Heart right ventricle (tissue), 16 donors: ENCODE results near the gene ORC4. TPM values are rescaled to one million over a fixed set of nuclear protein-coding genes. Genes with fewer than 3 reads are reported as not detected.

Experiments used
- ATAC-seq, 8 donors: fragments of 200-7000 bp; cut with Tn5 transposase; one replicate each; pipeline ENCODE4 v1.9.1; 2020; ENCODE audit warnings: mild to moderate bottlenecking in 8 of 8, moderate library complexity in 8 of 8, moderate number of reproducible peaks in 1 of 8
- DNase-seq, 2 donors: peaks; one replicate each; pipeline ENCODE4 v3.0.0-alpha.2; 2020
- H3K27ac ChIP-seq, 10 donors: fragments of 200-600 bp; sonication (generic) in 2 of 10; one replicate each; pipeline versions ENCODE4 v1.5.0 to v1.8.0; 2020 to 2022; ENCODE audit warnings: mild to moderate bottlenecking in 3 of 10
- H3K27me3 ChIP-seq, 7 donors: fragments of 200-600 bp; one replicate each; pipeline ENCODE4 v1.8.0; 2021 to 2022; ENCODE audit warnings: mild to moderate bottlenecking in 2 of 7
- H3K36me3 ChIP-seq, 9 donors: fragments of 200-600 bp; sonication (generic) in 1 of 9; one replicate each; pipeline versions ENCODE4 v1.5.0 to v1.8.0; 2020 to 2022; ENCODE audit warnings: mild to moderate bottlenecking in 2 of 9
- H3K4me1 ChIP-seq, 9 donors: fragments of 200-600 bp; sonication (generic) in 1 of 9; one replicate each; pipeline versions ENCODE4 v1.5.0 to v1.8.0; 2020 to 2022; ENCODE audit warnings: mild to moderate bottlenecking in 4 of 9
- H3K4me3 ChIP-seq, 10 donors: fragments of 200-600 bp; sonication (generic) in 2 of 10; one replicate each; pipeline versions ENCODE4 v1.5.0 to v1.8.0; 2020 to 2022; ENCODE audit warnings: mild to moderate bottlenecking in 7 of 10, moderate library complexity in 2 of 10
- H3K9me3 ChIP-seq, 11 donors: fragments of 200-600 bp in 10 of 11; sonication (generic) in 2 of 11; one replicate each; pipeline versions ENCODE4 v1.5.0 to v1.8.0; 2013 to 2022; ENCODE audit warnings: mild to moderate bottlenecking in 2 of 11, control low read depth in 1 of 11, moderate library complexity in 1 of 11
- WGBS, 2 donors: extraction: QIAGEN DNeasy Blood & Tissue Kit; methylation state at CpG; one replicate each; pipeline ENCODE4 v1.1.7; 2013; ENCODE audit warnings: inconsistent platforms in 1 of 2; 5-methylcytosine and 5-hydroxymethylcytosine counted together
- intact Hi-C, 10 donors: fragments of 100-400 bp; cut with DNase I; formaldehyde crosslinking; loops; one replicate each; pipeline versions ENCODE4 v1.11.1 to v1.14.2; 2022
- polyA plus RNA-seq, 2 donors: library from polyadenylated mRNA; stranded (reverse); fragments of 200-250 nt; gene quantifications; one replicate each; pipeline ENCODE4 v1.2.3, GENCODE V29; 2013
- total RNA-seq, 10 donors: library from RNA; stranded (reverse); fragmentation: NEBNext Ultra II Directional in 3 of 10; extraction: Animal tissue kit (Norgen Biotek cat#: 25700) in 3 of 10; gene quantifications; one replicate each; pipeline versions ENCODE4 v1.2.1 to v1.2.4, GENCODE V29; 2021 to 2023
- TF ChIP-seq, protein P1 (sequence below), 9 donors: fragments of 200-600 bp; sonication (generic) in 2 of 9; IDR thresholded peaks; one replicate each; pipeline versions ENCODE4 v1.5.0 to v1.8.0; 2021 to 2022; ENCODE audit warnings: antibody characterized with exemption in 9 of 9, mild to moderate bottlenecking in 5 of 9, moderate library complexity in 1 of 9
- donor health status: Arrhythmogenic right ventricular cardiomyopathy.
- donor health status: ischemic (EF 13 %, LVEDD 7.1; RV severe dilation, severe dysfunction).
- donor health status: healthy with polysubstance abuse.
- donor health status: DM: no; HTN: yes; CAD: no.
- donor health status: DM: no; HTN: no; CAD: no.
- donor health status: ischemic (EF 25% LVEDD 6.9; RV normal size, moderate dysfunction).
- donor health status: ischemic (EF 25% LVEDD 5.7; RV mildly dilated, moderate dysfunction).
- donor health status: healthy.
- donor health status: DM: yes; HTN: yes; CAD: no.
- donor health status: Ischemic cardiomyopathy.
- donor health status: ischemic (EF 35%, LVEDD 5.7; RV mildly dilated, moderate dysfunction).
- donor health status: nonischemic (EF 11% LVEDD 7.7; RV severe dilation, severe dysfunction).
- donor health status: DM: yes; HTN: yes; CAD: no.
- donor health status: PGD.
- donor health status: ischemic (EF 29% LVEDD 5.4; RV normal size, mild dysfunction).
- donor health status: nonischemic (EF 23%, LVEDD 6.1; RV moderate dilation, normal function).

ORC4 gene
- total and polyA plus RNA-seq, 12 donors, result 8.4 to 51.7 (median 38.8) TPM

DNA sequence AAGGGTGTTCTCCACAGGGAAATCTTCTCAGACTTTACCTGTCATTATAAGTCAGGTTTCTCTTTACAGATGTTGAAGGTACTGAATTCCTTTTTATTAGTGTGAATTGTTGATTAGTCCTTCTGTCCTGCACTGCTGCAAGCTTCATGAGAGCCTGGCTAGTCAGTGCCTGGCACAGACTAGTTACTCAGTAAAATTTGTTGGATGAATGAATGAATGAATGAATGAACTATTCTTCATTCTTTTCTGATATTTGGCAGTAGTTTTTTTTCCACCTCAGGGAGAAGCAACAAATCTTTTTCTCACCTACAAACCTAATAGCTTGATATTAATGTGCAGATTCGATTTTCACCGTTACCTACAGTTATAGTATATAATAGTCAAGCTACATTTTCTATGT, 111.4 kb downstream of the ORC4 start:
- DNase-seq (no peak), ATAC-seq (no peak)
- Histone ChIP-seq H3K4me1 (peaks cover 0 to 25% (median 6%) of the 10 kb centered on the region in 9 donors), H3K27ac (no peak overlapping the region), H3K27me3 (no peaks in the 10 kb centered on the region), H3K36me3 (peaks cover 0 to 14% (median 0%) of the 10 kb centered on the region in 9 donors), H3K9me3 (no peaks in the 10 kb centered on the region), H3K4me3 (no peak overlapping the region)
- WGBS, 2 donors, result 93 to 97% methylated on average over 2 of the region's 2 CpGs
- TF ChIP-seq, protein P1, sequence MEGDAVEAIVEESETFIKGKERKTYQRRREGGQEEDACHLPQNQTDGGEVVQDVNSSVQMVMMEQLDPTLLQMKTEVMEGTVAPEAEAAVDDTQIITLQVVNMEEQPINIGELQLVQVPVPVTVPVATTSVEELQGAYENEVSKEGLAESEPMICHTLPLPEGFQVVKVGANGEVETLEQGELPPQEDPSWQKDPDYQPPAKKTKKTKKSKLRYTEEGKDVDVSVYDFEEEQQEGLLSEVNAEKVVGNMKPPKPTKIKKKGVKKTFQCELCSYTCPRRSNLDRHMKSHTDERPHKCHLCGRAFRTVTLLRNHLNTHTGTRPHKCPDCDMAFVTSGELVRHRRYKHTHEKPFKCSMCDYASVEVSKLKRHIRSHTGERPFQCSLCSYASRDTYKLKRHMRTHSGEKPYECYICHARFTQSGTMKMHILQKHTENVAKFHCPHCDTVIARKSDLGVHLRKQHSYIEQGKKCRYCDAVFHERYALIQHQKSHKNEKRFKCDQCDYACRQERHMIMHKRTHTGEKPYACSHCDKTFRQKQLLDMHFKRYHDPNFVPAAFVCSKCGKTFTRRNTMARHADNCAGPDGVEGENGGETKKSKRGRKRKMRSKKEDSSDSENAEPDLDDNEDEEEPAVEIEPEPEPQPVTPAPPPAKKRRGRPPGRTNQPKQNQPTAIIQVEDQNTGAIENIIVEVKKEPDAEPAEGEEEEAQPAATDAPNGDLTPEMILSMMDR (IDR thresholded peaks at IDR 0.05), result no peak
- intact Hi-C loops, result loop anchor here in 4 of 10 donors (5.0 to 10.0 kb wide), 5 partner anchors 54 to 1177 kb away; partner anchors contain the start of gene ACVR2A (in 1 of the 4)

DNA sequence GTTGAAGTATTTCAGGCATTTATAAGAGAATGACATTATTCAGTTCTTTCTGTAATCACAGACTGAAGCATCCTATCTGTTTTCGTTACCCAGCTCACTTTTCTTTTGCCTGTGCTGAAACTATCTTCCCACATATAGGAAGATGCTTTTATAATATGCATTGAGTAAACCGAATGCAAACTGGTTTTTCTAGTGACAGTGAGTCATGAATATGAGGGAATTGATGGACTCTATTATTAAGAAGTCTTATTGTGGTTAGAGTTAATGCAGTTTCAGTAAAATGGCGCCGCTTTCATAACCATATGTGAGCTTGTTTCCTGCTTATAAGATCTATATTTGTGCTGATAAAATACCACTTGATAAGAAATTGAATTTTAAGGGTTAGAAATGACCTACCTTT, 116.5 kb downstream of the ORC4 start:
- Histone ChIP-seq H3K36me3 (peaks cover 0 to 40% (median 3%) of the 10 kb centered on the region in 9 donors), H3K27ac (no peak overlapping the region), H3K27me3 (no peaks in the 10 kb centered on the region), H3K4me3 (no peak overlapping the region), H3K4me1 (no peaks in the 10 kb centered on the region), H3K9me3 (no peaks in the 10 kb centered on the region)
- intact Hi-C loops, result loop anchor here in 2 of 10 donors (10.0 kb wide), 2 partner anchors 49 to 819 kb away; no protein-coding TSS in a partner anchor
- no peak for DNase-seq
- TF ChIP-seq, protein P1 (IDR thresholded peaks at IDR 0.05), result no peak
- ATAC-seq, result no peak
- 93 to 94% methylated on average over 4 of the region's 4 CpGs for WGBS, 2 donors

DNA sequence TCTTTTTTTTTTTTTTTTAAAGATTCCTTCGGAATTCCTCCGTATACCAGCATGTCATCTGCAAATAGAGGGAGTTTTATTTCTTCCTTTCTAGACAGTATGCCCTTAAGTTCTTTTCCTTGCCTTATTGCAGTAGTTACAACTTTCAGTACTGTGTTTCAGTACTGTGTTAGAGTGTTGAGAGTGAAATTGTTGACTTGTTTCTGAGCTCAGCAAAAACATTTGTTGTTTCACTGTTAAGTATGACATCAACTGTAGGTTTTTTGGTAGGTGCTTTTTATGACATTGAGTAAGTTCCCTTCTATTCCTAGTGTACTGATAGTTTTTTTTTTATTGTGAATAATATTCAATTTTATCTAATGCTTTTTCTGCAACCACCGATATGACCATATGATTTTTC, 131.9 kb downstream of the ORC4 start:
- TF ChIP-seq, protein P1 (IDR thresholded peaks at IDR 0.05), result no peak
- Histone ChIP-seq H3K4me3 (no peak overlapping the region), H3K4me1 (peaks cover 0 to 35% (median 17%) of the 10 kb centered on the region in 9 donors), H3K36me3 (no peaks in the 10 kb centered on the region), H3K27ac (no peak overlapping the region), H3K27me3 (no peaks in the 10 kb centered on the region), H3K9me3 (no peaks in the 10 kb centered on the region)
- WGBS, 2 donors, result 52 to 74% methylated on average over 3 of the region's 3 CpGs
- DNase-seq, result no peak
- no peak for ATAC-seq
- intact Hi-C loops, result no loop called here

DNA sequence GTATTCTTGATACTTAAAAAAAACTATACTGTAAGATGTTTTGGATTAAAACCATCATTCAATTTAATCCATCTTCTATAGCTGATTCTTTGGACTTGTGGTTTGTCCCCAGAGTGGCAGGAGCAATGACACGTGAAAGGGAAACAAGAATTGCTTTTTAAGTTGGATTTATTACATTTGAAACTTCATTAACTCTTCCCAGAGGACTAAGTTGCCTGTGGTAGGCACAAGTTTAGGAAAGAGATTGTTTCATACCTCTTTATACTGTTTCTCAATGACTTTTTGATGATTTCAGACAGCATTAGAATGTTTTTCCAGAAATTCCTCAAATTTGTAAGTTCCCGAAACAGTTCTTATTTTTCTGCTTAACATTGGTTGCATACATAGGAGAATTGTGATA, 134.4 kb downstream of the ORC4 start:
- no peak overlapping the region for H3K4me3 ChIP-seq
- DNase-seq (no peak), ATAC-seq (no peak)
- no peak overlapping the region for H3K27ac ChIP-seq
- TF ChIP-seq, protein P1 (IDR thresholded peaks at IDR 0.05), result no peak
- WGBS, 2 donors, result 86 to 93% methylated on average over 2 of the region's 2 CpGs
- H3K36me3 ChIP-seq, result no peaks in the 10 kb centered on the region
- H3K9me3 ChIP-seq, result no peaks in the 10 kb centered on the region
- no peaks in the 10 kb centered on the region for H3K27me3 ChIP-seq
- intact Hi-C loops, result no loop called here
- peaks cover 0 to 49% (median 31%) of the 10 kb centered on the region in 9 donors for H3K4me1 ChIP-seq
